GM19468 (cell line): Measurements from ENCODE around the gene SET.

Experiments
- ATAC-seq: cut with Tn5 transposase; IDR thresholded peaks from one replicate; pipeline ENCODE4 v1.9.1; 2021; ENCODE audit warnings: mild to moderate bottlenecking, moderate library complexity, moderate number of reproducible peaks; ENCODE audit not compliant: unreplicated experiment; ENCODE audit errors: extremely low read depth

Gene SET

GRCh38 chr9:128724744-128725211 lies 35.8 kb downstream of the SET start:
- no peak for ATAC-seq

- ATAC-seq = no peak
These were observed 38.7 kb downstream of the SET start for GRCh38 chr9:128727640-128728248.

- no peak for ATAC-seq
These were observed 39.3 kb downstream of the SET start for GRCh38 chr9:128728298-128728697.

- ATAC-seq = no peak
These were observed 40.3 kb downstream of the SET start for GRCh38 chr9:128729302-128729701.

GRCh38 chr9:128729766-128730517 lies 40.9 kb downstream of the SET start:
- ATAC-seq = no peak

GRCh38 chr9:128731093-128731492 lies 42.1 kb downstream of the SET start:
- ATAC-seq = no peak

GRCh38 chr9:128731691-128732090 lies 42.7 kb downstream of the SET start:
- ATAC-seq = no peak

GRCh38 chr9:128732576-128732975 lies 43.6 kb downstream of the SET start:
- ATAC-seq = no peak

GRCh38 chr9:128733256-128733655 lies 44.2 kb downstream of the SET start:
- ATAC-seq = no peak

- ATAC-seq = no peak
These were observed 46.4 kb downstream of the SET start for GRCh38 chr9:128735373-128735772.

- no peak for ATAC-seq
These were observed 53.4 kb downstream of the SET start for GRCh38 chr9:128742401-128742800.

- ATAC-seq = no peak
These were observed 54.4 kb downstream of the SET start for GRCh38 chr9:128743421-128743820.
